Measurements from ENCODE around the gene KCNQ2. TPM values are rescaled to one million over a fixed set of nuclear protein-coding genes. Genes with fewer than 3 reads are reported as not detected.

The KCNQ2 gene
- total RNA-seq, 1 donor from 2014 or later, result 157 TPM

DNA sequence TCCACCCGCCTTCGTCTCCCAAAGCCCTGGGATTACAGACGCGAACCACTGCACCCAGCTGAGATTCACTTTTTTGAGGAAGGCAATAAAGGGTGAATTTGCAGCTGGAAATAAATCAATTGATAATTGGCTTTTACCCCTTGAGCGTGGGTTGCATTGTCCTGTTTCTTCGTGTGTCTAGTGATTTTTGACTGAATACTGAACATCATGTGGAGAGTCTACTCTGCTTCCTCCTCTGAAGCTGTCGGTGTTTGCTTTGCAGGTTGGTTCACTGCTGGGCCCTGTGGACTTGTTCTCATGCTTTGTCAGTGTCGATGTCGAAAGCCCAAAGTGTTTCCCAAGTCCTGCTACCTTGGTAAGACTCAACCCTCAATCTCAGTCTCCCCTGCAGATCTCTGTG, 32.2 kb upstream of the KCNQ2 start:
- Mint-ChIP-seq H3K36me3 (ENCODE audit: low read depth) (peaks cover 2% of the 10 kb centered on the region), H3K4me1 (peaks cover 5% of the 10 kb centered on the region), H3K9me3 (no peaks in the 10 kb centered on the region), H3K27me3 (ENCODE audit: low read depth) (peaks cover 41% of the 10 kb centered on the region), H3K27ac (ENCODE audit: unreplicated experiment) (no peak overlapping the region), H3K4me3 (no peak overlapping the region)
- DNase-seq (ENCODE audit: low read depth, low spot score), result no peak
- TF ChIP-seq, protein P1, sequence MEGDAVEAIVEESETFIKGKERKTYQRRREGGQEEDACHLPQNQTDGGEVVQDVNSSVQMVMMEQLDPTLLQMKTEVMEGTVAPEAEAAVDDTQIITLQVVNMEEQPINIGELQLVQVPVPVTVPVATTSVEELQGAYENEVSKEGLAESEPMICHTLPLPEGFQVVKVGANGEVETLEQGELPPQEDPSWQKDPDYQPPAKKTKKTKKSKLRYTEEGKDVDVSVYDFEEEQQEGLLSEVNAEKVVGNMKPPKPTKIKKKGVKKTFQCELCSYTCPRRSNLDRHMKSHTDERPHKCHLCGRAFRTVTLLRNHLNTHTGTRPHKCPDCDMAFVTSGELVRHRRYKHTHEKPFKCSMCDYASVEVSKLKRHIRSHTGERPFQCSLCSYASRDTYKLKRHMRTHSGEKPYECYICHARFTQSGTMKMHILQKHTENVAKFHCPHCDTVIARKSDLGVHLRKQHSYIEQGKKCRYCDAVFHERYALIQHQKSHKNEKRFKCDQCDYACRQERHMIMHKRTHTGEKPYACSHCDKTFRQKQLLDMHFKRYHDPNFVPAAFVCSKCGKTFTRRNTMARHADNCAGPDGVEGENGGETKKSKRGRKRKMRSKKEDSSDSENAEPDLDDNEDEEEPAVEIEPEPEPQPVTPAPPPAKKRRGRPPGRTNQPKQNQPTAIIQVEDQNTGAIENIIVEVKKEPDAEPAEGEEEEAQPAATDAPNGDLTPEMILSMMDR (conservative IDR thresholded peaks at IDR 0.05), result no peak

DNA sequence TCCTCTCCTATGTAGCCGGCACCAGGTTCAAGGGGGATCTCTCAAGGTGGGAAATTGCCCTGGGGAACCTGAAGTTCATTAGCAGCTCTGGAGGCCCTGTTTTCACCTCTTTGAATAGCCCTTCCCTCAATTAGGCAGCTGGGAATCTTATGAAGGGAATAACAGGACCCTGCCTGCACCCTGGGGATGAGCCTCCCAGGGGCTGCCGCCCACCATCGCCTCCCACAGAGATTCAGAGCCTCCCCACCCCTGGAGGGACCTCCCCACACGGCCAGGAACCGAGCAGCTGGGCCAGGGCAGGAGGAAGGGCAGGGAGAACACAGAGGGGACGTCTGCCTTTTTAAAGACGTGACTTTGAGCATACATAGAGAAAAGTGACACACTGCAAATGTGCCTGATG, 31.1 kb upstream of the KCNQ2 start:
- Mint-ChIP-seq H3K4me1 (peaks cover 5% of the 10 kb centered on the region), H3K4me3 (no peak overlapping the region), H3K36me3 (ENCODE audit: low read depth) (peaks cover 2% of the 10 kb centered on the region), H3K9me3 (no peaks in the 10 kb centered on the region), H3K27ac (ENCODE audit: unreplicated experiment) (no peak overlapping the region), H3K27me3 (ENCODE audit: low read depth) (peaks cover 39% of the 10 kb centered on the region)
- no peak for DNase-seq (ENCODE audit: low read depth, low spot score)
- TF ChIP-seq, protein P1 (conservative IDR thresholded peaks at IDR 0.05), result no peak

DNA sequence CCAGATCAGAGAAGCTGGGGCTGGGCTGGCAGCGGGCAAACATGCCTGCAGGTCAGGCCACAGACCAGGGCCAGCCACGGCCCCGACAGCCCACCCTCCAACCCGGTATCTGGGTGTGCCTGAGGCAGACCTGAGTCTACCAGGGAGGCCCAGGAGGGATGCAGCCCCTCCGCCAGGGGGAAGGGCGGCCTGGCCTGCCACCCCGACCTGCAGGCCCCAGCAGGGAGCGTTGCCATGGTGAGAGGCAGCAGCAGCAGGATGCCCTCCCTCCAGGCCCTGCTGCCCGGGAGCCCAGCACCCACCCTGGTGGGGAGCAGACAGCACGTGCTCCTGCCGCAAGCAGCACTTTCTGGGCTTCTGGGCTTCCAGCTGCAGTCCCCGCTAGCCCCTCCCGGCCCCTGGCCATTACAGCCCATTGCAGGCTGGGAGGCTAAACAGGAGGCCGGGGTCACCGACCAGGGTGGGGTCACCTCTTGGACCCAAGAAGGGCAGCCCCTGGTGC, 30.3 kb upstream of the KCNQ2 start:
- Mint-ChIP-seq H3K9me3 (no peaks in the 10 kb centered on the region), H3K4me3 (no peak overlapping the region), H3K4me1 (peaks cover 5% of the 10 kb centered on the region), H3K27ac (ENCODE audit: unreplicated experiment) (no peak overlapping the region), H3K36me3 (ENCODE audit: low read depth) (peaks cover 2% of the 10 kb centered on the region), H3K27me3 (ENCODE audit: low read depth) (peaks cover 38% of the 10 kb centered on the region)
- TF ChIP-seq, protein P1 (conservative IDR thresholded peaks at IDR 0.05), result no peak
- DNase-seq (ENCODE audit: low read depth, low spot score), result no peak

DNA sequence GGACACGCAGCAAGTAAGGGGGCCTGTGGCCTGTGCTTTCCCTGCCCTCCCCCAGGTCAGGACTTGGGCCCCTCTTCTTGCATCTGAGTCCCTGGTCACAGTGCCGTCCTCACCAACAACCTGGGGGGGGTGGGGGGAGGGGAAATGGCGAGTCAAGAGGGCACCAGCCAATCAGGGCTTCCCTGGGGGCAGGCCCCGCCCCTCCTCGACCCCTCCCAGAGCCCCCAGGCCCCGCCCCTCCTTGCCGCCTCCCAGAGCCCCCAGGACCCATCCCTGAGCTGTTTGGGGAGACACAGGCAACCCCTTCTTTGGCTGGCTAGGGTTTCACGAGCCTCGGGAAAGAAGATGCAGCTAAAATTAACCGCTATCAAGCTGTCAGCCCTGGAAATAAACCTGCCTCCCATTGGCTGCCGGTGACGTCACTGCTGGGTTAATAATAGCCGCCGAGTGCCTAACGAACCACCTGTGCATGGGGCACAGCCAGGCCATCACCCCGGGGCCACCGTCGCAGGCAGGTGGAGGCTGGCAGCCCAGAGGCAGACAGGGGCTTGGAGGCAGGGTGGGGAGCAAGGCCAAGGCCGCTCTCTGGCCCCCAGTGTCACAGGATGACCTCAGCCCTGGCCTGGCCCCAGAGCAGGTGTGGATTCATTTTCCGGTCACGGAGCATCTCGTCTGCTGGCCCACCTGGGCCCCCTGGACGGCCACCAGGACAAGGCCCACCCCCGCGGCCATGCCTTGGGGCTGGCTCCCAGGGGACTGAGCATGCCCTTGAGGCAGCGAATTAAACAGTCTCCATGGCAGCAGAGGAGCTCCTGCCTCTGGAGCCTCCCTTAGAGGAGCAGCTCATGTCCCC, 29.6 kb upstream of the KCNQ2 start:
- DNase-seq (ENCODE audit: low read depth, low spot score), result no peak
- TF ChIP-seq, protein P1 (conservative IDR thresholded peaks at IDR 0.05), result no peak
- H3K27me3 Mint-ChIP-seq (ENCODE audit: low read depth), result peaks cover 43% of the 10 kb centered on the region
- no peak overlapping the region for H3K27ac Mint-ChIP-seq (ENCODE audit: unreplicated experiment)
- no peak overlapping the region for H3K4me3 Mint-ChIP-seq
- H3K9me3 Mint-ChIP-seq, result no peaks in the 10 kb centered on the region
- H3K36me3 Mint-ChIP-seq (ENCODE audit: low read depth), result peaks cover 2% of the 10 kb centered on the region
- peaks cover 5% of the 10 kb centered on the region for H3K4me1 Mint-ChIP-seq

DNA sequence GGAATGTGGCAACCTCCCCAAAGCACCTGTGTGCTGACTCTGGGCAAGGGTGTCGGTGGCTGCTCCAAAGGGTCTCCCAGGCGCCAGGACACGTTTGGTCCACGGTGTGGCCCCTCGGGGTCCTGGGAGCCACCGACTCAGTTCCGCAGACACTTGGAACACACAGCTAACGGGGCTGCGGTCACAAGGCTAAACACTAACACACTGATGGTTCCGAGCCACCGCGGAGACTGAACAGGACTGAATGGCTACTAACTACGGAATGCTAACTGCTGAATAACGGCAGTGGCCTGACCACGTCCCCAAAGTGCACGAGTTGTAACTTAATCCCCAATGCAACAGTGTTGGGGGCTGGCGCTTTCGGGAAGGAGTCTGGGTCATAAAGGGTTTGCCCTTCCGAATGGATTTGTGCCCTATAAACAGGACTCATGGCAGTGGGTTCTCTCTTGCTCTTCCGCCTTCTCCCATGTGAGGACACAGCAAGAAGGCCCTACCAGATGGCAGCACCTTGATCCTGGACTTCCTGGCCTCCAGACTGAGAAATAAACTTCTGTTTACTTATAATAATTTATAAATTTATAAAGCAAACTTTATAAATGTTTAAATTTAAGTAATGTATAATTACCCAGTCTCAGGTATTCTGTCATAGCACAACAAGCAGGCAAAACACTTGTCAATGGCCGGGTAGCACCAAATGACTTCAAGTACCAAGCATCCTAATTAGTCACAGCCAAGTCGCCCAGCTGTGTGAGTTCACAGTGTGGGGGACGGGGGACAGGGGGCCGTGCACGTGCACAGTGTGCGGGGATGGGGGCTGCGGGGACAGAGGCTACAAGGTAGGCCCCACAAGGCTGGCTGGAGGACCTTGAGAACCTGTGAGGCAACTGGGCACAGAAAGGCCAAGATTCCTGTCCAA, 28.7 kb upstream of the KCNQ2 start:
- no peak for DNase-seq (ENCODE audit: low read depth, low spot score)
- Mint-ChIP-seq H3K27me3 (ENCODE audit: low read depth) (peaks cover 51% of the 10 kb centered on the region), H3K9me3 (no peaks in the 10 kb centered on the region), H3K4me3 (no peak overlapping the region), H3K27ac (ENCODE audit: unreplicated experiment) (no peak overlapping the region), H3K4me1 (peaks cover 5% of the 10 kb centered on the region), H3K36me3 (ENCODE audit: low read depth) (peaks cover 2% of the 10 kb centered on the region)
- TF ChIP-seq, protein P1 (conservative IDR thresholded peaks at IDR 0.05), result no peak
